Measurements from ENCODE around the gene TAPT1. TPM values are rescaled to one million over a fixed set of nuclear protein-coding genes. Genes with fewer than 3 reads are reported as not detected.
"Not testable (repeated sequence)": the region's sequence is repeated elsewhere in the genome, so short reads cannot be mapped to it uniquely, and the experiment has no call there.

The TAPT1 gene
- polyA plus RNA-seq, 4 donors: 7.3 to 22.3 (median 13.6) TPM

- Histone ChIP-seq H3K36me3 (ENCODE audit: control insufficient read depth in 3 of 3, insufficient read depth in 2 of 3, low read depth in 1 of 3, low read length in 3 of 3) (peaks cover 0 to 16% (median 0%) of the 10 kb centered on the region in 3 donors), H3K4me1 (ENCODE audit: control insufficient read depth in 3 of 3, insufficient read depth in 2 of 3, low read depth in 1 of 3, low read length in 2 of 3) (peaks cover 0 to 6% (median 0%) of the 10 kb centered on the region in 3 donors), H3K27me3 (ENCODE audit: control insufficient read depth in 3 of 3, insufficient read depth in 3 of 3, low read length in 3 of 3) (no peaks in the 10 kb centered on the region), H3K4me3 (ENCODE audit: low read depth in 1 of 3, low read length in 3 of 3) (no peak overlapping the region), H3K9me3 (ENCODE audit: control insufficient read depth in 2 of 2, insufficient read depth in 1 of 2, low read depth in 1 of 2, low read length in 1 of 2) (no peaks in the 10 kb centered on the region), H3K27ac (ENCODE audit: low read depth in 1 of 3, low read length in 2 of 3) (no peak overlapping the region)
- DNase-seq (no peak), FAIRE-seq (no peak)
- 82 to 87% (median 85%) methylated on average over 2 of the region's 2 CpGs for WGBS, 3 donors
Measured at GRCh38 chr4:16202598-16202997, 23.7 kb downstream of the TAPT1 start.

- WGBS, 3 donors: 96 to 98% (median 98%) methylated on average over 1 of the region's 1 CpG
- no peaks in the 10 kb centered on the region for H3K9me3 ChIP-seq (ENCODE audit: control insufficient read depth in 2 of 2, insufficient read depth in 1 of 2, low read depth in 1 of 2, low read length in 1 of 2)
- H3K4me3 ChIP-seq (ENCODE audit: low read depth in 1 of 3, low read length in 3 of 3): no peak overlapping the region
- FAIRE-seq (peak; percentile 41), DNase-seq (peak in 1 of 2 donors; percentile 14)
- peaks cover 0 to 7% (median 0%) of the 10 kb centered on the region in 3 donors for H3K36me3 ChIP-seq (ENCODE audit: control insufficient read depth in 3 of 3, insufficient read depth in 2 of 3, low read depth in 1 of 3, low read length in 3 of 3)
- no peak overlapping the region for H3K27ac ChIP-seq (ENCODE audit: low read depth in 1 of 3, low read length in 2 of 3)
- peaks cover 0 to 2% (median 0%) of the 10 kb centered on the region in 3 donors for H3K4me1 ChIP-seq (ENCODE audit: control insufficient read depth in 3 of 3, insufficient read depth in 2 of 3, low read depth in 1 of 3, low read length in 2 of 3)
- no peaks in the 10 kb centered on the region for H3K27me3 ChIP-seq (ENCODE audit: control insufficient read depth in 3 of 3, insufficient read depth in 3 of 3, low read length in 3 of 3)
Measured at GRCh38 chr4:16199093-16199492, 27.2 kb downstream of the TAPT1 start.

DNA sequence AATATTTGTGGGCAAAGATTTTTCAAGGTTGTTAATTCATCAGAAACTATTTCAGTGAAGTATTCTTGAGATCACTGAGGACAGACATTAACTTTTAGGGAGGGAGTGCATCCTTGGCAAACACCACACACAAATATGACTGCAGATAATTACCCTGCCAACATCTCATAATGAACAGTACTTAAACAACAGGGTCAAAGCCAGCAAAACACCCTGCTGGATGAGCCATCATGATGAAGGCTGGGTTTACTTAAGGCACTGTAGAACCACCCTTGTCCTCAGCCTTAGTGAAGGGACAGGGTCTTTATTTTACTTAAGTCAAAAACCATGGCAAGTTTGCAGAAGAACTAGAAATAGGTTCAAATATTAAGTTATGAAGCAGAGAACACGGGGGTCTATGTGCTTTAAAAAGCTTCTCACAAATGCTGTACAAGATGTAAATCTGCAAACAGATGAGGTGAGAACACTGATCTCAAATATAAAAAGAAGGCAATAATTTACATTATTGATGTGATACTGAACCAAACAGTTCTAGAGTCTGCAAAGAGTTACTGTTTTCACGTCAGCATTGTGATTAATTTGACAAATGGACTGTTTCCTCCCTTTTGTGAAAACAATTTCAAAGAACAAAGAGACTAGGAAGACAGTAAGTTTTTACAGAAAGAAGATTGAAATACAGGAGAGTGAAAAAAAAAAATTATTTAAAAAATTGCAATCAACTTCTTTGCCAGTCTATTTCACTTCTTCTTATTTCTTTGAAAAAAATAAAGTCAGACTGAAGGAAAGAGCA, 28.2 kb downstream of the TAPT1 start:
- Histone ChIP-seq H3K4me3 (ENCODE audit: low read depth in 1 of 3, low read length in 3 of 3) (no peak overlapping the region), H3K27me3 (ENCODE audit: control insufficient read depth in 3 of 3, insufficient read depth in 3 of 3, low read length in 3 of 3) (no peaks in the 10 kb centered on the region), H3K4me1 (ENCODE audit: control insufficient read depth in 3 of 3, insufficient read depth in 2 of 3, low read depth in 1 of 3, low read length in 2 of 3) (no peaks in the 10 kb centered on the region), H3K36me3 (ENCODE audit: control insufficient read depth in 3 of 3, insufficient read depth in 2 of 3, low read depth in 1 of 3, low read length in 3 of 3) (peaks cover 0 to 7% (median 0%) of the 10 kb centered on the region in 3 donors), H3K27ac (ENCODE audit: low read depth in 1 of 3, low read length in 2 of 3) (no peak overlapping the region), H3K9me3 (ENCODE audit: control insufficient read depth in 2 of 2, insufficient read depth in 1 of 2, low read depth in 1 of 2, low read length in 1 of 2) (no peaks in the 10 kb centered on the region)
- no peak for FAIRE-seq
- WGBS, 3 donors: 85 to 97% (median 91%) methylated on average over 2 of the region's 2 CpGs
- no peak for DNase-seq

- H3K4me1 ChIP-seq (ENCODE audit: control insufficient read depth in 3 of 3, insufficient read depth in 2 of 3, low read depth in 1 of 3, low read length in 2 of 3): no peaks in the 10 kb centered on the region
- FAIRE-seq: peak; percentile 72
Measured at GRCh38 chr4:16196482-16197393, 29.5 kb downstream of the TAPT1 start.

DNA sequence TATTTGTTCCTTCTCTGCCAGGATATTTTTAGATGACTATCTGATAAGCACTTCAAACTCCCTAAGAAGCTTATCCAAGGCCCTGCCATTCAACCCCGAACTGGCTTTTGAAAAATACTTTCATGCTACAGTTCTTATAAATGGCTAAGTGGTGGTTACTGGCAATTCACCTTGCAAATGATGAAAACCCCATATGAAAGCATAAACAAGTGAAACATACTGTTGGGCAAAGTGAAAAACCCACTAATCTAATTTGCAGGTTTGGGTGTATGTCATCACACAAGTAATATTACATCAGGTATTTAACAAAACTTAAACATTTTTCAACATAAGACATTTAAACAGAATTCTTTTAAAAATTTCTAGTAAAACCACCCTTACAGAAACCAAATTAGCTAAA, 31.1 kb downstream of the TAPT1 start:
- 78 to 92% (median 88%) methylated on average over 1 of the region's 1 CpG for WGBS, 3 donors
- H3K4me3 ChIP-seq (ENCODE audit: low read depth in 1 of 3, low read length in 3 of 3): no peak overlapping the region
- H3K9me3 ChIP-seq (ENCODE audit: control insufficient read depth in 2 of 2, insufficient read depth in 1 of 2, low read depth in 1 of 2, low read length in 1 of 2): no peaks in the 10 kb centered on the region
- no peaks in the 10 kb centered on the region for H3K27me3 ChIP-seq (ENCODE audit: control insufficient read depth in 3 of 3, insufficient read depth in 3 of 3, low read length in 3 of 3)
- FAIRE-seq (no peak), DNase-seq (no peak)
- no peak overlapping the region for H3K27ac ChIP-seq (ENCODE audit: low read depth in 1 of 3, low read length in 2 of 3)
- no peaks in the 10 kb centered on the region for H3K4me1 ChIP-seq (ENCODE audit: control insufficient read depth in 3 of 3, insufficient read depth in 2 of 3, low read depth in 1 of 3, low read length in 2 of 3)
- H3K36me3 ChIP-seq (ENCODE audit: control insufficient read depth in 3 of 3, insufficient read depth in 2 of 3, low read depth in 1 of 3, low read length in 3 of 3): peaks cover 0 to 9% (median 6%) of the 10 kb centered on the region in 3 donors

More at GRCh38 chr4:16196482-16197393, 29.5 kb downstream of the TAPT1 start:
- WGBS, 3 donors: 38 to 50% (median 45%) methylated on average over 9 of the region's 9 CpGs
- Histone ChIP-seq H3K27me3 (ENCODE audit: control insufficient read depth in 3 of 3, insufficient read depth in 3 of 3, low read length in 3 of 3) (no peaks in the 10 kb centered on the region), H3K27ac (ENCODE audit: low read depth in 1 of 3, low read length in 2 of 3) (peak overlapping the region in 1 of 3 donors; percentile 19), H3K9me3 (ENCODE audit: control insufficient read depth in 2 of 2, insufficient read depth in 1 of 2, low read depth in 1 of 2, low read length in 1 of 2) (no peaks in the 10 kb centered on the region), H3K4me3 (ENCODE audit: low read depth in 1 of 3, low read length in 3 of 3) (no peak overlapping the region), H3K36me3 (ENCODE audit: control insufficient read depth in 3 of 3, insufficient read depth in 2 of 3, low read depth in 1 of 3, low read length in 3 of 3) (peaks cover 0 to 6% (median 0%) of the 10 kb centered on the region in 3 donors)
- peak; percentile 72 to 76 for DNase-seq

GRCh38 chr4:16194798-16195197, 31.5 kb downstream of the TAPT1 start:
- not testable (repeated sequence) for H3K9me3 ChIP-seq (ENCODE audit: control insufficient read depth in 2 of 2, insufficient read depth in 1 of 2, low read depth in 1 of 2, low read length in 1 of 2); H3K4me1 ChIP-seq (ENCODE audit: control insufficient read depth in 3 of 3, insufficient read depth in 2 of 3, low read depth in 1 of 3, low read length in 2 of 3); FAIRE-seq; H3K27ac ChIP-seq (ENCODE audit: low read depth in 1 of 3, low read length in 2 of 3); H3K27me3 ChIP-seq (ENCODE audit: control insufficient read depth in 3 of 3, insufficient read depth in 3 of 3, low read length in 3 of 3); H3K4me3 ChIP-seq (ENCODE audit: low read depth in 1 of 3, low read length in 3 of 3); DNase-seq
- 91 to 98% (median 96%) methylated on average over 4 of the region's 4 CpGs for WGBS, 3 donors
- H3K36me3 ChIP-seq (ENCODE audit: control insufficient read depth in 3 of 3, insufficient read depth in 2 of 3, low read depth in 1 of 3, low read length in 3 of 3): peaks cover 2 to 12% (median 6%) of the 10 kb centered on the region in 3 donors

DNA sequence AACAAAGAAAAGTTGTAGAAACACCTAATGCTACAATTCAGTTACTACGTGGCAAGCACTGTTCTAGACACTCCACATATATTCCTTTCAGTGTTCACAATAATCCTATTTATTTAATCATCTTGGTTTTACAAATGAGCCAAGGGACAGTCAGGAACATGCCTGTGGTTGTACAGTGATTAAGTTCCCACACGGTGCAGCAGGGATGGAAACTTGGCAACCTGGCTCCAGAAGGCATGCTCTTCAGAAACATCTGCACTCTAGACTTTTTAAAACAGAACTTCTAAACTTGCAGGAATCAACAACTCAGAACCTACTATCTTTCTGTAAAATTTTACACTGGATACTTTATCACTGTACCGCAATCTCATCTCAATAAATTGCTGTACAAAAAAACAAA, 32.1 kb downstream of the TAPT1 start:
- Histone ChIP-seq H3K9me3 (ENCODE audit: control insufficient read depth in 2 of 2, insufficient read depth in 1 of 2, low read depth in 1 of 2, low read length in 1 of 2) (no peaks in the 10 kb centered on the region), H3K4me3 (ENCODE audit: low read depth in 1 of 3, low read length in 3 of 3) (no peak overlapping the region), H3K27me3 (ENCODE audit: control insufficient read depth in 3 of 3, insufficient read depth in 3 of 3, low read length in 3 of 3) (no peaks in the 10 kb centered on the region), H3K36me3 (ENCODE audit: control insufficient read depth in 3 of 3, insufficient read depth in 2 of 3, low read depth in 1 of 3, low read length in 3 of 3) (peaks cover 6 to 14% (median 7%) of the 10 kb centered on the region in 3 donors), H3K27ac (ENCODE audit: low read depth in 1 of 3, low read length in 2 of 3) (no peak overlapping the region), H3K4me1 (ENCODE audit: control insufficient read depth in 3 of 3, insufficient read depth in 2 of 3, low read depth in 1 of 3, low read length in 2 of 3) (no peaks in the 10 kb centered on the region)
- DNase-seq: no peak
- no peak for FAIRE-seq
- WGBS, 3 donors: 77 to 87% (median 87%) methylated on average over 3 of the region's 3 CpGs
